Right kidney (tissue), 1 donor: Measurements from ENCODE around the gene BCL11A.
"Not testable (repeated sequence)": the region's sequence is repeated elsewhere in the genome, so short reads cannot be mapped to it uniquely, and the experiment has no call there.

ENCODE experiments used
- DNase-seq: peaks from one replicate; pipeline ENCODE4 v3.0.0-alpha.2; 2016

Gene BCL11A

GRCh38 chr2:60437080-60437696, 116.3 kb downstream of the BCL11A start:
- DNase-seq: no peak

- no peak for DNase-seq
These were observed 120.3 kb downstream of the BCL11A start for GRCh38 chr2:60433018-60433596.

GRCh38 chr2:60432035-60432601, 121.3 kb downstream of the BCL11A start:
- DNase-seq: no peak

- DNase-seq: no peak
These were observed 123.8 kb downstream of the BCL11A start for GRCh38 chr2:60429681-60430080.

- DNase-seq: no peak
These were observed 126.6 kb downstream of the BCL11A start for GRCh38 chr2:60426880-60427279.

GRCh38 chr2:60426341-60426740, 127.1 kb downstream of the BCL11A start:
- DNase-seq: no peak

GRCh38 chr2:60424233-60424632, 129.2 kb downstream of the BCL11A start:
- DNase-seq: no peak

GRCh38 chr2:60423505-60423904, 129.9 kb downstream of the BCL11A start:
- DNase-seq: no peak

GRCh38 chr2:60422826-60423483, 130.5 kb downstream of the BCL11A start:
- DNase-seq: no peak

GRCh38 chr2:60417210-60417609, 136.2 kb downstream of the BCL11A start:
- not testable (repeated sequence) for DNase-seq

- no peak for DNase-seq
These were observed 137.0 kb downstream of the BCL11A start for GRCh38 chr2:60416221-60417008.

GRCh38 chr2:60415814-60416213, 137.6 kb downstream of the BCL11A start:
- no peak for DNase-seq

GRCh38 chr2:60414495-60415138, 138.8 kb downstream of the BCL11A start:
- no peak for DNase-seq

GRCh38 chr2:60413814-60414168, 139.7 kb downstream of the BCL11A start:
- no peak for DNase-seq

- DNase-seq: no peak
These were observed 140.2 kb downstream of the BCL11A start for GRCh38 chr2:60413069-60413813.

- DNase-seq: no peak
These were observed 140.8 kb downstream of the BCL11A start for GRCh38 chr2:60412620-60413019.

- no peak for DNase-seq
These were observed 141.4 kb downstream of the BCL11A start for GRCh38 chr2:60412027-60412426.

GRCh38 chr2:60411295-60411694, 142.2 kb downstream of the BCL11A start:
- no peak for DNase-seq

- DNase-seq: no peak
These were observed 142.9 kb downstream of the BCL11A start for GRCh38 chr2:60410456-60411146.

- DNase-seq: no peak
These were observed 144.0 kb downstream of the BCL11A start for GRCh38 chr2:60409531-60409871.
